GM23338 (cell line): ENCODE results near the gene CPSF2. TPM values are rescaled to one million over a fixed set of nuclear protein-coding genes. Genes with fewer than 3 reads are reported as not detected.
"Not testable (repeated sequence)": the region's sequence is repeated elsewhere in the genome, so short reads cannot be mapped to it uniquely, and the experiment has no call there.

Experiments used
- ATAC-seq: fragments of 200-7000 bp; cut with Tn5 transposase; 3 replicates; pipeline ENCODE4 v1.9.1; 2020
- DNase-seq: peaks from one replicate; pipeline ENCODE4 v3.0.0-alpha.2; 2015; ENCODE audit warnings: low spot score
- H2AFZ ChIP-seq: fragments of 200-600 bp; sonication (generic); 2 replicates; pipeline ENCODE4 v1.8.0; 2016; ENCODE audit warnings: antibody characterized with exemption, mild to moderate bottlenecking, moderate library complexity
- H3F3A ChIP-seq: fragments of 200-600 bp; sonication (generic); replicated peaks from 2 replicates; pipeline ENCODE4 v1.8.0; 2017; ENCODE audit warnings: antibody characterized with exemption, mixed run types, low read depth
- H3K27ac ChIP-seq: fragments of 200-600 bp; sonication (generic); 2 replicates; pipeline ENCODE4 v1.6.1; 2016; ENCODE audit warnings: low read depth
- H3K27me3 ChIP-seq: fragments of 200-600 bp; sonication (generic); 2 replicates; pipeline ENCODE4 v1.8.0; 2016; ENCODE audit warnings: mild to moderate bottlenecking, mixed run types, moderate library complexity; ENCODE audit not compliant: insufficient read depth
- H3K36me3 ChIP-seq: fragments of 200-600 bp; sonication (generic); 2 replicates; pipeline ENCODE4 v1.8.0; 2016; ENCODE audit warnings: mild to moderate bottlenecking; ENCODE audit not compliant: insufficient read depth
- H3K4me1 ChIP-seq: fragments of 200-600 bp; sonication (generic); 2 replicates; pipeline ENCODE4 v1.8.0; 2016; ENCODE audit warnings: mild to moderate bottlenecking, moderate library complexity; ENCODE audit not compliant: insufficient read depth
- H3K4me2 ChIP-seq: fragments of 200-600 bp; sonication (generic); 2 replicates; pipeline ENCODE4 v1.7.1; 2017; ENCODE audit warnings: mixed run types
- H3K4me3 ChIP-seq: fragments of 200-600 bp; sonication (generic); 2 replicates; pipeline ENCODE4 v1.6.1; 2016; ENCODE audit warnings: mixed run types
- H3K79me2 ChIP-seq: fragments of 200-600 bp; sonication (generic); replicated peaks from 2 replicates; pipeline ENCODE4 v1.8.0; 2017; ENCODE audit warnings: mild to moderate bottlenecking; ENCODE audit not compliant: insufficient read depth
- H3K9me2 ChIP-seq: fragments of 200-600 bp; sonication (generic); 2 replicates; pipeline ENCODE4 v1.8.0; 2017; ENCODE audit not compliant: insufficient read depth
- H4K20me1 ChIP-seq: fragments of 200-600 bp; sonication (generic); replicated peaks from 2 replicates; pipeline ENCODE4 v1.8.0; 2017; ENCODE audit warnings: mild to moderate bottlenecking; ENCODE audit not compliant: insufficient read depth
- H3K27ac Mint-ChIP-seq: 2 replicates; pipeline ENCODE4 v1.8.0; 2020; ENCODE audit warnings: inconsistent platforms, mild to moderate bottlenecking, moderate library complexity, mixed read lengths
- H3K27me3 Mint-ChIP-seq: 3 replicates; pipeline ENCODE4 v1.8.0; 2022; ENCODE audit warnings: low read depth, mild to moderate bottlenecking, moderate library complexity, mixed read lengths, inconsistent platforms; ENCODE audit not compliant: insufficient read depth, poor library complexity
- H3K36me3 Mint-ChIP-seq: 3 replicates; pipeline ENCODE4 v1.8.0; 2021; ENCODE audit warnings: low read depth, mild to moderate bottlenecking, inconsistent platforms, moderate library complexity, mixed read lengths
- H3K4me1 Mint-ChIP-seq: 3 replicates; pipeline ENCODE4 v1.8.0; 2020; ENCODE audit warnings: mild to moderate bottlenecking, inconsistent platforms, mixed read lengths
- H3K4me3 Mint-ChIP-seq: 3 replicates; pipeline ENCODE4 v1.8.0; 2021; ENCODE audit warnings: moderate library complexity, mild to moderate bottlenecking, inconsistent platforms, mixed read lengths
- H3K9me3 Mint-ChIP-seq: 3 replicates; pipeline ENCODE4 v1.8.0; 2020; ENCODE audit warnings: moderate library complexity, mild to moderate bottlenecking, inconsistent platforms, mixed read lengths
- CTCF ChIP-seq, 2 experiments: fragments of 200-600 bp in 1 of 2; sonication (generic) in 1 of 2; conservative IDR thresholded peaks; 2 replicates each; pipeline versions ENCODE4 v1.5.1 to v1.6.1; 2016 to 2017; ENCODE audit warnings: antibody characterized with exemption in 2 of 2, low read depth in 2 of 2, mild to moderate bottlenecking in 2 of 2, moderate library complexity in 1 of 2
- ETS1 ChIP-seq: IDR thresholded peaks from 2 replicates; pipeline ENCODE4 v1.6.1; 2016; ENCODE audit warnings: antibody characterized with exemption
- JUNB ChIP-seq: IDR thresholded peaks from one replicate; pipeline ENCODE4 v1.6.1; 2016; ENCODE audit warnings: antibody characterized with exemption; ENCODE audit not compliant: unreplicated experiment
- POLR2AphosphoS5 ChIP-seq: IDR thresholded peaks from 2 replicates; pipeline ENCODE4 v1.6.1; 2016; ENCODE audit warnings: antibody characterized with exemption, low read depth
- STAT1 ChIP-seq: IDR thresholded peaks from one replicate; pipeline ENCODE4 v1.6.1; 2016; ENCODE audit warnings: antibody characterized with exemption; ENCODE audit not compliant: unreplicated experiment
- ZNF114 ChIP-seq: fragments of 250-450 bp; sonication (Bioruptor Pico); IDR thresholded peaks from 2 replicates; pipeline ENCODE4 v1.5.0; 2020; ENCODE audit warnings: mild to moderate bottlenecking, moderate library complexity
- polyA plus RNA-seq: library from polyadenylated mRNA; unstranded; fragments of >200 nt; fragmentation: Nextera tagmentation; extraction: Ambion mirVana; gene quantifications from 2 replicates; pipeline ENCODE4 v1.2.1, GENCODE V29; 2016
- total RNA-seq: library from RNA; depleted of rRNA; stranded (reverse); fragments of >200 nt; shearing (Covaris generic); gene quantifications from 2 replicates; pipeline ENCODE4 v1.2.3, GENCODE V29; 2014

Gene CPSF2
- total and polyA plus RNA-seq, 2 experiments from 2014 or later: 54.2 to 112 TPM

- H3K9me3 Mint-ChIP-seq, H3K27ac ChIP-seq, H3K4me3 Mint-ChIP-seq, H3K4me3 ChIP-seq, ATAC-seq, H3K4me1 ChIP-seq, H4K20me1 ChIP-seq, DNase-seq, H3K9me2 ChIP-seq, H3K36me3 Mint-ChIP-seq, H3K4me1 Mint-ChIP-seq, H3K4me2 ChIP-seq, H2AFZ ChIP-seq, H3K27me3 ChIP-seq, H3F3A ChIP-seq, H3K27me3 Mint-ChIP-seq, H3K36me3 ChIP-seq, H3K79me2 ChIP-seq, H3K27ac Mint-ChIP-seq: not testable (repeated sequence)
These were observed 57.4 kb downstream of the CPSF2 start for GRCh38 chr14:92179178-92179577.

- Mint-ChIP-seq H3K4me1 (no peaks in the 10 kb centered on the region), H3K36me3 (peaks cover 11% of the 10 kb centered on the region), H3K27ac (no peak overlapping the region), H3K27me3 (peaks cover 3% of the 10 kb centered on the region), H3K9me3 (peaks cover 26% of the 10 kb centered on the region), H3K4me3 (no peak overlapping the region)
- Histone ChIP-seq H3K9me2 (no peaks in the 10 kb centered on the region), H3K36me3 (peaks cover 4% of the 10 kb centered on the region; the same call in 1 of the 2 replicates), H4K20me1 (no peaks in the 10 kb centered on the region), H3K4me1 (no peaks in the 10 kb centered on the region), H3K4me2 (no peak overlapping the region), H3K27me3 (no peaks in the 10 kb centered on the region), H3K4me3 (no peak overlapping the region), H3K27ac (no peak overlapping the region), H3K79me2 (no peaks in the 10 kb centered on the region), H2AFZ (no peak overlapping the region; the same call in 1 of the 2 replicates), H3F3A (no peaks in the 10 kb centered on the region)
- DNase-seq (no peak), ATAC-seq (no peak)
- TF ChIP-seq JUNB (no peak), ZNF114 (CRISPR knock-in tag) (no peak), POLR2AphosphoS5 (no peak), STAT1 (no peak), ETS1 (no peak), CTCF (conservative IDR thresholded peaks at IDR 0.05; ENCODE audit: low read depth in 2 of 2) (no peak)
These were observed 63.8 kb downstream of the CPSF2 start for GRCh38 chr14:92185559-92185958.

- not testable (repeated sequence) for H4K20me1 ChIP-seq, H3K4me3 ChIP-seq, H3K4me3 Mint-ChIP-seq, H3K79me2 ChIP-seq, DNase-seq, H2AFZ ChIP-seq, H3K27ac Mint-ChIP-seq, H3F3A ChIP-seq, H3K27me3 ChIP-seq, ATAC-seq, H3K27ac ChIP-seq, H3K4me1 Mint-ChIP-seq, H3K9me2 ChIP-seq, H3K4me2 ChIP-seq, H3K27me3 Mint-ChIP-seq, H3K4me1 ChIP-seq, H3K36me3 ChIP-seq
- H3K9me3 Mint-ChIP-seq: peaks cover 26% of the 10 kb centered on the region
- H3K36me3 Mint-ChIP-seq: peaks cover 11% of the 10 kb centered on the region
These were observed 65.8 kb downstream of the CPSF2 start for GRCh38 chr14:92187616-92188015.
